PC-9 (cell line): ENCODE results near the gene BACH1.

Experiments
- EZH2 ChIP-seq: fragments of 200-600 bp; sonication (generic); IDR thresholded peaks from 2 replicates; pipeline ENCODE4 v1.8.0; 2017; ENCODE audit warnings: antibody characterized with exemption, low read depth
- TF ChIP-seq, protein P1 (sequence below): fragments of 200-600 bp; sonication (generic); conservative IDR thresholded peaks from 2 replicates; pipeline ENCODE4 v1.6.1; 2017; ENCODE audit warnings: mixed run types, antibody characterized with exemption, mild to moderate bottlenecking, moderate library complexity

DNA sequence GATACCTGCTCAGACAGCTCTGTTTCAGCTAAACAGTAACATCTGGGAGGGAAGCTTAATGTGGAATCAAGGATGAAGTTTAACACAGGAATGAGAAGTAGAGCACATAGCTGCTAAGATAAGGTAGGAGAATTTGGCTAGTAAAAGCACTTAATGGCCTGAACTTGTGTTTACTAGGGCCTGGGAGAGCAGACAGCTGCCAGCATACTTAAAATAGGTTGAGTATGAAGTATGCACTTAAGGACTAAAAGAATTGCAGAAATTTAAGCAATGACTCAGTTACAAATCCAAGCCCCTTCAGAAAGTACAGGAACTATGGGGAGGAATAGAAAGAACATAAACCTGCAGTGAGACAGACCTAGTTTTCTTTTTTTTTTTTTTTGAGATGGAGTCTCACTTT lies 53.0 kb downstream of the BACH1 start:
- TF ChIP-seq, protein P1, sequence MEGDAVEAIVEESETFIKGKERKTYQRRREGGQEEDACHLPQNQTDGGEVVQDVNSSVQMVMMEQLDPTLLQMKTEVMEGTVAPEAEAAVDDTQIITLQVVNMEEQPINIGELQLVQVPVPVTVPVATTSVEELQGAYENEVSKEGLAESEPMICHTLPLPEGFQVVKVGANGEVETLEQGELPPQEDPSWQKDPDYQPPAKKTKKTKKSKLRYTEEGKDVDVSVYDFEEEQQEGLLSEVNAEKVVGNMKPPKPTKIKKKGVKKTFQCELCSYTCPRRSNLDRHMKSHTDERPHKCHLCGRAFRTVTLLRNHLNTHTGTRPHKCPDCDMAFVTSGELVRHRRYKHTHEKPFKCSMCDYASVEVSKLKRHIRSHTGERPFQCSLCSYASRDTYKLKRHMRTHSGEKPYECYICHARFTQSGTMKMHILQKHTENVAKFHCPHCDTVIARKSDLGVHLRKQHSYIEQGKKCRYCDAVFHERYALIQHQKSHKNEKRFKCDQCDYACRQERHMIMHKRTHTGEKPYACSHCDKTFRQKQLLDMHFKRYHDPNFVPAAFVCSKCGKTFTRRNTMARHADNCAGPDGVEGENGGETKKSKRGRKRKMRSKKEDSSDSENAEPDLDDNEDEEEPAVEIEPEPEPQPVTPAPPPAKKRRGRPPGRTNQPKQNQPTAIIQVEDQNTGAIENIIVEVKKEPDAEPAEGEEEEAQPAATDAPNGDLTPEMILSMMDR: no peak
- TF ChIP-seq EZH2: no peak
